ENCODE measurements around the gene ZFP92.

DNA sequence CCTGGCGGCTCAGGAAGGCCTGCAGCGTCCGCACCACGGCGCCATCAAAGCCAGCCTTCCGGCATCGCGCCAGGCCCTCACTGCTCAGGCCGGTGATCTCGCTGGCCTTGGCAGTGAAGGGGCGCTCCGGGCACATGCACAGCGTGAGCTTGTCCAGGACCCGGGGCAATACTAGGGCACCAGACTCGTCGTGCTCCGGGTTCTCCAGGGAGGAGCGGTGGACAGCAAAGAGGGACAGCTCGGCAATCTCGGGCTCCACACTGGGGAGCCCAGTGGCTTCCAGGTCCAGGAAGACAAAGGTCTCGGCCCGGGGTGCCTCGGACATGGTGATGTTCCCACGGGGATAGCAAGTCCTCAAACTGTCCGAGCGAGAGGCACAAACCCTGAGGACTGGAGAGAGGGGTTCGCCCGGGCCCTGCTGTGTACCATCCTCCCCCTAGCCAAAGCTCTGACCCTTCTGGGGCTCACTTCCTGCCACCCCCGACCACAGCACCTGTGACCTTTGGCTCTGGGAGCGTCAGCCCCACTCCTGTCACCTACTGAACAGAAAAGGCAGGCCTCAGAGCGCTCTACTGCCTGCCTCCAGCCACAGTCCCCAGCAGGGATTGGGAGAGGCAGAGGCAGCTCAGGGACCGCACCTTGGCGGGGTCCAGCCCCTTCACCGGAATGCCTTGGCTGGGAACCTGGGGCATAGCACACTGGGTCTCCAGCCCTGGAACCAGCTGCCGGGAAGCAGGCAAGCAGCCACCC lies 34.0 kb downstream of the ZFP92 start:
- TF ChIP-seq, protein P1, sequence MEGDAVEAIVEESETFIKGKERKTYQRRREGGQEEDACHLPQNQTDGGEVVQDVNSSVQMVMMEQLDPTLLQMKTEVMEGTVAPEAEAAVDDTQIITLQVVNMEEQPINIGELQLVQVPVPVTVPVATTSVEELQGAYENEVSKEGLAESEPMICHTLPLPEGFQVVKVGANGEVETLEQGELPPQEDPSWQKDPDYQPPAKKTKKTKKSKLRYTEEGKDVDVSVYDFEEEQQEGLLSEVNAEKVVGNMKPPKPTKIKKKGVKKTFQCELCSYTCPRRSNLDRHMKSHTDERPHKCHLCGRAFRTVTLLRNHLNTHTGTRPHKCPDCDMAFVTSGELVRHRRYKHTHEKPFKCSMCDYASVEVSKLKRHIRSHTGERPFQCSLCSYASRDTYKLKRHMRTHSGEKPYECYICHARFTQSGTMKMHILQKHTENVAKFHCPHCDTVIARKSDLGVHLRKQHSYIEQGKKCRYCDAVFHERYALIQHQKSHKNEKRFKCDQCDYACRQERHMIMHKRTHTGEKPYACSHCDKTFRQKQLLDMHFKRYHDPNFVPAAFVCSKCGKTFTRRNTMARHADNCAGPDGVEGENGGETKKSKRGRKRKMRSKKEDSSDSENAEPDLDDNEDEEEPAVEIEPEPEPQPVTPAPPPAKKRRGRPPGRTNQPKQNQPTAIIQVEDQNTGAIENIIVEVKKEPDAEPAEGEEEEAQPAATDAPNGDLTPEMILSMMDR (conservative IDR thresholded peaks at IDR 0.05), result no peak
- TF ChIP-seq ZFX (IDR thresholded peaks at IDR 0.05), result no peak

Measured in C4-2B (cell line).